K562 (cell line): ENCODE measurements around the gene SNAI1. TPM values are rescaled to one million over a fixed set of nuclear protein-coding genes. Genes with fewer than 3 reads are reported as not detected.

Source experiments
- GTF2E2 ChIP-seq: fragments of 200-800 bp; sonication (Bioruptor generic); IDR thresholded peaks from 2 replicates; pipeline ENCODE4 v1.6.1; 2016; ENCODE audit warnings: missing genetic modification characterization, missing compliant biosample characterization
- MTA1 ChIP-seq: fragments of 450-650 bp; IDR thresholded peaks from 2 replicates; pipeline ENCODE4 v1.6.1; 2017; ENCODE audit warnings: borderline replicate concordance
- RERE ChIP-seq: sonication (generic); formaldehyde crosslinking; IDR thresholded peaks from 2 replicates; pipeline ENCODE4 v1.8.0; 2023; ENCODE audit warnings: missing genetic modification reagents, mild to moderate bottlenecking, borderline replicate concordance
- SP1 ChIP-seq: sonication (generic); formaldehyde crosslinking; IDR thresholded peaks from 2 replicates; pipeline ENCODE4 v1.8.1; 2022; ENCODE audit warnings: mild to moderate bottlenecking, missing genetic modification reagents
- polyA plus RNA-seq, 8 experiments: library from polyadenylated mRNA; depleted of rRNA in 4 of 8; stranded (reverse) in 5 of 8; unstranded in 3 of 8; fragments of >200 nt; fragmentation: Nextera tagmentation in 2 of 8; fragmentation: Illumina TruSeq in 1 of 8; extraction: Ambion mirVana in 2 of 8; extraction: Trizol in 1 of 8; gene quantifications; 2 replicates each; pipeline versions ENCODE4 v1.2.1 to v1.2.3, GENCODE V29; 2011 to 2014; ENCODE audit warnings: inconsistent platforms in 1 of 8, missing spikeins in 1 of 8
- total RNA-seq, 7 experiments: library from RNA; depleted of rRNA in 6 of 7; stranded (reverse); fragments of >200 nt in 6 of 7; fragmentation: Illumina TruSeq in 2 of 7; extraction: Trizol in 2 of 7; gene quantifications; 2 replicates each; pipeline versions ENCODE4 v1.2.1 to v1.2.3, GENCODE V29; 2011 to 2021; ENCODE audit warnings: low replicate concordance in 1 of 7
- TF ChIP-seq, protein P1 (sequence below): sonication (generic); formaldehyde crosslinking; IDR thresholded peaks from 2 replicates; pipeline ENCODE4 v1.8.1; 2023; ENCODE audit warnings: mild to moderate bottlenecking, missing genetic modification reagents, moderate library complexity
- TF ChIP-seq, protein P2 (sequence below), 2 experiments: fragments of 450-650 bp in 1 of 2; sonication (generic) in 1 of 2; formaldehyde crosslinking in 1 of 2; IDR thresholded peaks; 2 replicates each; pipeline versions ENCODE4 v1.7.1 to v1.9.0; 2016 to 2022; ENCODE audit warnings: inconsistent platforms in 1 of 2, mild to moderate bottlenecking in 1 of 2, missing genetic modification reagents in 1 of 2
- TF ChIP-seq, protein P3 (sequence below): fragments of 250-450 bp; sonication (Bioruptor Pico); IDR thresholded peaks from 2 replicates; pipeline ENCODE4 v1.4.0; 2020; ENCODE audit warnings: mild to moderate bottlenecking

SNAI1 gene
- total and polyA plus RNA-seq, 9 of the 15 experiments (the other 6 are each of a cell fraction or from before 2014, with no cell fraction given): 0.32 to 11.6 (median 2.0) TPM

DNA sequence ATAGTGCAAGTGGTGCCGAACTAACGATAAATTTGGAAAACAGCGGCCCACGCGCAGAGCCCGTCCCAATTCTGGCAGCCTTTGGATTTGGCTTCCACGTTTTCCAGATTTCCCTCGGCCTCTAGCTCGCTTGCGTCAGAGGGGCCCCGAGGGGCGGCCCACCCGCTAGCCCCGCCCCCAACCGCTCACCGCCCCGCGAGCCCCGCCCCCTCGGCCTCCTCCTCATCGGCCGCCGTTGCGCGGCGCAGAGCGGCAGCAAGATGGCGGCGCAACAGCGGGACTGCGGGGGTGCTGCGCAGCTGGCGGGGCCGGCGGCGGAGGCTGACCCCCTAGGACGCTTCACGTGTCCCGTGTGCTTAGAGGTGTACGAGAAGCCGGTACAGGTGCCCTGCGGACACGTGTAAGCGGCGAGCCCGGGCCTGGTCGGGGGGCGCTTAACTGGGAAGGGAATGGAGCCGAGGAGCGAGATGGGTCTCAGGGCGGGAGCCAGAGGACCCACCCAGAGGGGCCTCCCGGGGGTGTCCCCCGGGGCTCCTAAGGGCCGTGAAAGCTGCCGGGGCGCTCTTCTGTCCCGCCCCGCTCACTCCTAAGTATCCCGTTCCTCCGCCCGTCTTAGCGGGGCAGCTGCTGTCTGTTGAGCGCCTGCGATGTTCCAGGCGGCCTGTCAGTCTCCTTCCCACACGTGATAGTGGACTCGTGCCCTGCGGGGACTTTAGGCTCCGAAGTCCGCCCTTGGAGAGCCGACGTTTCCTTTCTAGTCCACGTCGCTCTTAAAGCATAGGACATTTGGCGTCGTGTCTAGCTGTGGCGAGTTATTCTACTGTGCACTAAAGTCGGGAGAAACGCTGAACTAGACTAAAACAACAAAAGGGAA, 46.4 kb upstream of the SNAI1 start, which contains the start of gene RNF114 (continued):
- TF ChIP-seq, protein P1, sequence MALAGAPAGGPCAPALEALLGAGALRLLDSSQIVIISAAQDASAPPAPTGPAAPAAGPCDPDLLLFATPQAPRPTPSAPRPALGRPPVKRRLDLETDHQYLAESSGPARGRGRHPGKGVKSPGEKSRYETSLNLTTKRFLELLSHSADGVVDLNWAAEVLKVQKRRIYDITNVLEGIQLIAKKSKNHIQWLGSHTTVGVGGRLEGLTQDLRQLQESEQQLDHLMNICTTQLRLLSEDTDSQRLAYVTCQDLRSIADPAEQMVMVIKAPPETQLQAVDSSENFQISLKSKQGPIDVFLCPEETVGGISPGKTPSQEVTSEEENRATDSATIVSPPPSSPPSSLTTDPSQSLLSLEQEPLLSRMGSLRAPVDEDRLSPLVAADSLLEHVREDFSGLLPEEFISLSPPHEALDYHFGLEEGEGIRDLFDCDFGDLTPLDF (CRISPR knock-in tag): peak; percentile 64; the same call in 1 of the 2 replicates
- TF ChIP-seq GTF2E2 (tag) (peak; percentile 51; the same call in 1 of the 2 replicates), RERE (CRISPR knock-in tag) (no peak), SP1 (CRISPR knock-in tag) (peak; percentile 70), MTA1 (no peak)
- TF ChIP-seq, protein P2, sequence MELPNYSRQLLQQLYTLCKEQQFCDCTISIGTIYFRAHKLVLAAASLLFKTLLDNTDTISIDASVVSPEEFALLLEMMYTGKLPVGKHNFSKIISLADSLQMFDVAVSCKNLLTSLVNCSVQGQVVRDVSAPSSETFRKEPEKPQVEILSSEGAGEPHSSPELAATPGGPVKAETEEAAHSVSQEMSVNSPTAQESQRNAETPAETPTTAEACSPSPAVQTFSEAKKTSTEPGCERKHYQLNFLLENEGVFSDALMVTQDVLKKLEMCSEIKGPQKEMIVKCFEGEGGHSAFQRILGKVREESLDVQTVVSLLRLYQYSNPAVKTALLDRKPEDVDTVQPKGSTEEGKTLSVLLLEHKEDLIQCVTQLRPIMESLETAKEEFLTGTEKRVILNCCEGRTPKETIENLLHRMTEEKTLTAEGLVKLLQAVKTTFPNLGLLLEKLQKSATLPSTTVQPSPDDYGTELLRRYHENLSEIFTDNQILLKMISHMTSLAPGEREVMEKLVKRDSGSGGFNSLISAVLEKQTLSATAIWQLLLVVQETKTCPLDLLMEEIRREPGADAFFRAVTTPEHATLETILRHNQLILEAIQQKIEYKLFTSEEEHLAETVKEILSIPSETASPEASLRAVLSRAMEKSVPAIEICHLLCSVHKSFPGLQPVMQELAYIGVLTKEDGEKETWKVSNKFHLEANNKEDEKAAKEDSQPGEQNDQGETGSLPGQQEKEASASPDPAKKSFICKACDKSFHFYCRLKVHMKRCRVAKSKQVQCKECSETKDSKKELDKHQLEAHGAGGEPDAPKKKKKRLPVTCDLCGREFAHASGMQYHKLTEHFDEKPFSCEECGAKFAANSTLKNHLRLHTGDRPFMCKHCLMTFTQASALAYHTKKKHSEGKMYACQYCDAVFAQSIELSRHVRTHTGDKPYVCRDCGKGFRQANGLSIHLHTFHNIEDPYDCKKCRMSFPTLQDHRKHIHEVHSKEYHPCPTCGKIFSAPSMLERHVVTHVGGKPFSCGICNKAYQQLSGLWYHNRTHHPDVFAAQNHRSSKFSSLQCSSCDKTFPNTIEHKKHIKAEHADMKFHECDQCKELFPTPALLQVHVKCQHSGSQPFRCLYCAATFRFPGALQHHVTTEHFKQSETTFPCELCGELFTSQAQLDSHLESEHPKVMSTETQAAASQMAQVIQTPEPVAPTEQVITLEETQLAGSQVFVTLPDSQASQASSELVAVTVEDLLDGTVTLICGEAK (IDR thresholded peaks at IDR 0.05): peak; percentile 30; the same call in 1 of the 2 replicates
- TF ChIP-seq, protein P2 (CRISPR knock-in tag; IDR thresholded peaks at IDR 0.05): no peak
- TF ChIP-seq, protein P3, sequence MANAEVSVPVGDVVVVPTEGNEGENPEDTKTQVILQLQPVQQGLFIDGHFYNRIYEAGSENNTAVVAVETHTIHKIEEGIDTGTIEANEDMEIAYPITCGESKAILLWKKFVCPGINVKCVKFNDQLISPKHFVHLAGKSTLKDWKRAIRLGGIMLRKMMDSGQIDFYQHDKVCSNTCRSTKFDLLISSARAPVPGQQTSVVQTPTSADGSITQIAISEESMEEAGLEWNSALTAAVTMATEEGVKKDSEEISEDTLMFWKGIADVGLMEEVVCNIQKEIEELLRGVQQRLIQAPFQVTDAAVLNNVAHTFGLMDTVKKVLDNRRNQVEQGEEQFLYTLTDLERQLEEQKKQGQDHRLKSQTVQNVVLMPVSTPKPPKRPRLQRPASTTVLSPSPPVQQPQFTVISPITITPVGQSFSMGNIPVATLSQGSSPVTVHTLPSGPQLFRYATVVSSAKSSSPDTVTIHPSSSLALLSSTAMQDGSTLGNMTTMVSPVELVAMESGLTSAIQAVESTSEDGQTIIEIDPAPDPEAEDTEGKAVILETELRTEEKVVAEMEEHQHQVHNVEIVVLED: peak; percentile 47; the same call in 1 of the 2 replicates
